ENCODE data around the gene PDAP1. TPM values are rescaled to one million over a fixed set of nuclear protein-coding genes. Genes with fewer than 3 reads are reported as not detected.

PDAP1 gene
- total and polyA plus RNA-seq, 10 of the 15 experiments (the other 5 are each of a cell fraction or from before 2014, with no cell fraction given), result 6.6 to 200 (median 87.7) TPM

DNA sequence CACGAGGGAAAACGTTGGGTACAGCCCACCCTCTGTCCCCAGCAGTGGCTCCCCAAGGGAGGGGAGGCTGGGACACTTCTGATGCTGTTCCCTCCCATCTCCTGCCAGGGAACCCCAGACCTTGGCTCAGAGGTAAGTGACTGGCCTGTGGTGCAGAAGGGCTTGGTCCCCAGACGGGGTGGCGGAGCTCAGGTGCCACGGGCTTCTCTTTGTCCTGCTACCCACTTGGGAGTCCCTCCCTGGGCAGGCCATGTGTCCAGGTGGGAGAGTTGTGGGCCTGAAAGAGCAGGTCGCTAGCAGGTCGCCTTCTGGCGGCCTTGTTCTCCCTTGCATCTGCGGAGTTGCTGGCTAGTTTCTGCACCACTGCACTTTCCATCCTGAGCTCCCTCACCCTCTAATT is 47.5 kb upstream of the PDAP1 start (continued):
- TF ChIP-seq MEF2B (IDR thresholded peaks at IDR 0.05; ENCODE audit: partially characterized antibody, poor library complexity, severe bottlenecking) (no peak), KAT2A (conservative IDR thresholded peaks at IDR 0.05; ENCODE audit: control insufficient read depth, low read depth, low read length) (no peak), HDGF (IDR thresholded peaks at IDR 0.05) (no peak), SMARCA5 (IDR thresholded peaks at IDR 0.05) (no peak), BRCA1 (IDR thresholded peaks at IDR 0.05; ENCODE audit: low read depth, low read length) (no peak), ESRRA (IDR thresholded peaks at IDR 0.05; ENCODE audit: low read length) (no peak), KDM1A (IDR thresholded peaks at IDR 0.05; ENCODE audit: borderline replicate concordance) (no peak), NFYB (IDR thresholded peaks at IDR 0.05; ENCODE audit: insufficient read depth, low read depth, low read length) (no peak), ZNF207 (IDR thresholded peaks at IDR 0.05; ENCODE audit: borderline replicate concordance) (no peak)
- TF ChIP-seq, protein P1, sequence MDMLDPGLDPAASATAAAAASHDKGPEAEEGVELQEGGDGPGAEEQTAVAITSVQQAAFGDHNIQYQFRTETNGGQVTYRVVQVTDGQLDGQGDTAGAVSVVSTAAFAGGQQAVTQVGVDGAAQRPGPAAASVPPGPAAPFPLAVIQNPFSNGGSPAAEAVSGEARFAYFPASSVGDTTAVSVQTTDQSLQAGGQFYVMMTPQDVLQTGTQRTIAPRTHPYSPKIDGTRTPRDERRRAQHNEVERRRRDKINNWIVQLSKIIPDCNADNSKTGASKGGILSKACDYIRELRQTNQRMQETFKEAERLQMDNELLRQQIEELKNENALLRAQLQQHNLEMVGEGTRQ (IDR thresholded peaks at IDR 0.05; ENCODE audit: borderline replicate concordance, low read depth, low read length), result no peak
- TF ChIP-seq, protein P2, sequence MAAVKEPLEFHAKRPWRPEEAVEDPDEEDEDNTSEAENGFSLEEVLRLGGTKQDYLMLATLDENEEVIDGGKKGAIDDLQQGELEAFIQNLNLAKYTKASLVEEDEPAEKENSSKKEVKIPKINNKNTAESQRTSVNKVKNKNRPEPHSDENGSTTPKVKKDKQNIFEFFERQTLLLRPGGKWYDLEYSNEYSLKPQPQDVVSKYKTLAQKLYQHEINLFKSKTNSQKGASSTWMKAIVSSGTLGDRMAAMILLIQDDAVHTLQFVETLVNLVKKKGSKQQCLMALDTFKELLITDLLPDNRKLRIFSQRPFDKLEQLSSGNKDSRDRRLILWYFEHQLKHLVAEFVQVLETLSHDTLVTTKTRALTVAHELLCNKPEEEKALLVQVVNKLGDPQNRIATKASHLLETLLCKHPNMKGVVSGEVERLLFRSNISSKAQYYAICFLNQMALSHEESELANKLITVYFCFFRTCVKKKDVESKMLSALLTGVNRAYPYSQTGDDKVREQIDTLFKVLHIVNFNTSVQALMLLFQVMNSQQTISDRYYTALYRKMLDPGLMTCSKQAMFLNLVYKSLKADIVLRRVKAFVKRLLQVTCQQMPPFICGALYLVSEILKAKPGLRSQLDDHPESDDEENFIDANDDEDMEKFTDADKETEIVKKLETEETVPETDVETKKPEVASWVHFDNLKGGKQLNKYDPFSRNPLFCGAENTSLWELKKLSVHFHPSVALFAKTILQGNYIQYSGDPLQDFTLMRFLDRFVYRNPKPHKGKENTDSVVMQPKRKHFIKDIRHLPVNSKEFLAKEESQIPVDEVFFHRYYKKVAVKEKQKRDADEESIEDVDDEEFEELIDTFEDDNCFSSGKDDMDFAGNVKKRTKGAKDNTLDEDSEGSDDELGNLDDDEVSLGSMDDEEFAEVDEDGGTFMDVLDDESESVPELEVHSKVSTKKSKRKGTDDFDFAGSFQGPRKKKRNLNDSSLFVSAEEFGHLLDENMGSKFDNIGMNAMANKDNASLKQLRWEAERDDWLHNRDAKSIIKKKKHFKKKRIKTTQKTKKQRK (IDR thresholded peaks at IDR 0.05; ENCODE audit: low read depth, low read length), result no peak
